ENCODE results near the gene EFS. TPM values are rescaled to one million over a fixed set of nuclear protein-coding genes. Genes with fewer than 3 reads are reported as not detected.

Gene EFS
- total RNA-seq, 2 donors from 2014 or later = 69.9 to 96.4 TPM

- Mint-ChIP-seq H3K27ac (no peak overlapping the region), H3K9me3 (no peaks in the 10 kb centered on the region), H3K4me3 (no peak overlapping the region), H3K27me3 (ENCODE audit: insufficient read depth) (peaks cover 25% of the 10 kb centered on the region), H3K36me3 (ENCODE audit: low read depth) (no peaks in the 10 kb centered on the region), H3K4me1 (peaks cover 5% of the 10 kb centered on the region)
- TF ChIP-seq, protein P1, sequence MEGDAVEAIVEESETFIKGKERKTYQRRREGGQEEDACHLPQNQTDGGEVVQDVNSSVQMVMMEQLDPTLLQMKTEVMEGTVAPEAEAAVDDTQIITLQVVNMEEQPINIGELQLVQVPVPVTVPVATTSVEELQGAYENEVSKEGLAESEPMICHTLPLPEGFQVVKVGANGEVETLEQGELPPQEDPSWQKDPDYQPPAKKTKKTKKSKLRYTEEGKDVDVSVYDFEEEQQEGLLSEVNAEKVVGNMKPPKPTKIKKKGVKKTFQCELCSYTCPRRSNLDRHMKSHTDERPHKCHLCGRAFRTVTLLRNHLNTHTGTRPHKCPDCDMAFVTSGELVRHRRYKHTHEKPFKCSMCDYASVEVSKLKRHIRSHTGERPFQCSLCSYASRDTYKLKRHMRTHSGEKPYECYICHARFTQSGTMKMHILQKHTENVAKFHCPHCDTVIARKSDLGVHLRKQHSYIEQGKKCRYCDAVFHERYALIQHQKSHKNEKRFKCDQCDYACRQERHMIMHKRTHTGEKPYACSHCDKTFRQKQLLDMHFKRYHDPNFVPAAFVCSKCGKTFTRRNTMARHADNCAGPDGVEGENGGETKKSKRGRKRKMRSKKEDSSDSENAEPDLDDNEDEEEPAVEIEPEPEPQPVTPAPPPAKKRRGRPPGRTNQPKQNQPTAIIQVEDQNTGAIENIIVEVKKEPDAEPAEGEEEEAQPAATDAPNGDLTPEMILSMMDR (conservative IDR thresholded peaks at IDR 0.05) = no peak
- Histone ChIP-seq H3K9me3 (ENCODE audit: control insufficient read depth, low read length) (no peaks in the 10 kb centered on the region), H3K27ac (ENCODE audit: low read depth, low read length) (no peak overlapping the region), H3K36me3 (ENCODE audit: control insufficient read depth, insufficient read depth, low read length) (no peaks in the 10 kb centered on the region), H3K9ac (ENCODE audit: extremely low read depth, low read length, poor library complexity, severe bottlenecking) (no peak overlapping the region), H3K4me3 (ENCODE audit: low read length) (no peak overlapping the region), H3K27me3 (ENCODE audit: control insufficient read depth, insufficient read depth, low read length, poor library complexity, severe bottlenecking) (peaks cover 14% of the 10 kb centered on the region), H3K4me1 (ENCODE audit: control insufficient read depth, insufficient read depth, low read length) (no peaks in the 10 kb centered on the region)
- DNase-seq = no peak
- WGBS, 2 experiments (ENCODE audit: insufficient coverage in 1 of 2, insufficient read length in 1 of 2) = 90 to 91% methylated on average over 7 to 12 of the region's 12 CpGs
These were observed 24.4 kb upstream of the EFS start for GRCh38 chr14:23389396-23389795.

GRCh38 chr14:23388996-23389395 lies 24.0 kb upstream of the EFS start:
- Mint-ChIP-seq H3K4me3 (no peak overlapping the region), H3K27me3 (ENCODE audit: insufficient read depth) (peaks cover 26% of the 10 kb centered on the region), H3K36me3 (ENCODE audit: low read depth) (no peaks in the 10 kb centered on the region), H3K9me3 (no peaks in the 10 kb centered on the region), H3K27ac (no peak overlapping the region), H3K4me1 (peaks cover 5% of the 10 kb centered on the region)
- H3K9me3 ChIP-seq (ENCODE audit: control insufficient read depth, low read length) = no peaks in the 10 kb centered on the region
- WGBS, 2 experiments (ENCODE audit: insufficient coverage in 1 of 2, insufficient read length in 1 of 2) = 93 to 95% methylated on average over 2 to 8 of the region's 8 CpGs
- TF ChIP-seq, protein P1 (conservative IDR thresholded peaks at IDR 0.05) = no peak
- DNase-seq = no peak
- H3K4me3 ChIP-seq (ENCODE audit: low read length) = no peak overlapping the region
- H3K27me3 ChIP-seq (ENCODE audit: control insufficient read depth, insufficient read depth, low read length, poor library complexity, severe bottlenecking) = peaks cover 14% of the 10 kb centered on the region
- no peaks in the 10 kb centered on the region for H3K36me3 ChIP-seq (ENCODE audit: control insufficient read depth, insufficient read depth, low read length)
- H3K9ac ChIP-seq (ENCODE audit: extremely low read depth, low read length, poor library complexity, severe bottlenecking) = no peak overlapping the region
- no peaks in the 10 kb centered on the region for H3K4me1 ChIP-seq (ENCODE audit: control insufficient read depth, insufficient read depth, low read length)
- H3K27ac ChIP-seq (ENCODE audit: low read depth, low read length) = no peak overlapping the region

DNA sequence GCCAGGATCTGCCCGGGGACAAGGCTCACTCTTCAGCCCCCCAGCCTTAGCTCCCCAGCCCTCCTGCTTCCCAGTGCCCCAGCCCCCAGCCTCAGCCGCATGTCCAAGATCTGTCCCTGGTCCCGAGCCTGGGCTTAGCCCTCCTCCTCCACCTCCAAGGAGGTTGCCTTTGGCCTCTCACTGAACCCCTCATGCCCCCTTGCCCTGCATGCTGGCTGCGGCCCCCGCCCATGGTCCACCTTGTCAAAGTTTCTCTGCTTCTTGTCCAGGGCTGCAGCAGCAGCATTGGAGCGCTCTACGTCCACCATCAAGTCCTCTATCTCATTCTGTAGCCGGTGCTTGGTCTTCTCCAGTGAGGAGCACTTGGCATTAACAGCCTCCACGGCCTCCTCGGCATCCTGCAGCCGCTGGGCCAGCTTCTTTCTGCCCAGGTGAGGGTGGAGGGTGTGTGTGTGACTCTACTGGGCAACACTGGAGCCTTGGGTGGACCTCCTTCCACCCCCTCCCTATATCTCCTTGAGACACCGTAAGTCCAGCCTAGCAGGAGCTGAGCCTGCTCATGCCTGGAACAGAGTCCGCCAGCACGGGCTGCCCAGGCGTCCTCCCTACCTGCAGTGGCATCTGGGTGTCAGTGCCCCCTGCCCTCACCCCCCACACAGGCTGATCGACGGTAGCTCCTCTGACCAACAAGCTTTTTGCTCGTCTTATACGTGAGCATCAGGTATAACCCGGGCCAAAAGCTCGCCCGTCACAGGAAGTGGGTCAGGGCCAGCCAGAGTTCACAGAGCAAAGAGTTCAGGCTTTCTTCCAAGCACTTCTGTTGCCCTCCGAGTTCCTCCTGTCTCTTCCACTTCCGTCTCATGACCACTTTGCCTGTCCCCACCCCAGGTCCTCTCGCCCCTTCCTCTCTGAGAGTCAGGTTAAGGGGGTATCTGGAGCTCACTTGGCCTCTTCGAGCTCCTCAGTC lies 23.2 kb upstream of the EFS start:
- H3K9me3 ChIP-seq (ENCODE audit: control insufficient read depth, low read length) = no peaks in the 10 kb centered on the region
- TF ChIP-seq, protein P1 (conservative IDR thresholded peaks at IDR 0.05) = no peak
- Mint-ChIP-seq H3K27ac (no peak overlapping the region), H3K4me1 (peaks cover 5% of the 10 kb centered on the region), H3K9me3 (no peaks in the 10 kb centered on the region), H3K36me3 (ENCODE audit: low read depth) (no peaks in the 10 kb centered on the region), H3K4me3 (no peak overlapping the region), H3K27me3 (ENCODE audit: insufficient read depth) (peaks cover 29% of the 10 kb centered on the region)
- no peaks in the 10 kb centered on the region for H3K36me3 ChIP-seq (ENCODE audit: control insufficient read depth, insufficient read depth, low read length)
- H3K27ac ChIP-seq (ENCODE audit: low read depth, low read length) = no peak overlapping the region
- no peak overlapping the region for H3K9ac ChIP-seq (ENCODE audit: extremely low read depth, low read length, poor library complexity, severe bottlenecking)
- peaks cover 9% of the 10 kb centered on the region for H3K27me3 ChIP-seq (ENCODE audit: control insufficient read depth, insufficient read depth, low read length, poor library complexity, severe bottlenecking)
- H3K4me3 ChIP-seq (ENCODE audit: low read length) = no peak overlapping the region
- no peaks in the 10 kb centered on the region for H3K4me1 ChIP-seq (ENCODE audit: control insufficient read depth, insufficient read depth, low read length)
- no peak for DNase-seq
- 91 to 93% methylated on average over 16 to 26 of the region's 26 CpGs for WGBS, 2 experiments (ENCODE audit: insufficient coverage in 1 of 2, insufficient read length in 1 of 2)
